ENCODE measurements around the gene PRDX1.
A peak's percentile ranks its signal among the peaks of the same experiment; 100 is the strongest.
"Not testable (repeated sequence)": the region's sequence is repeated elsewhere in the genome, so short reads cannot be mapped to it uniquely, and the experiment has no call there.

The PRDX1 gene

GRCh38 chr1:45545553-45546310 is 24.0 kb upstream of the PRDX1 start:
- Mint-ChIP-seq H3K4me3 (peak overlapping the region; percentile 48 to 76), H3K27ac (peak overlapping the region; percentile 91), H3K4me1 (peaks cover 47 to 59% of the 10 kb centered on the region in 2 donors), H3K9me3 (peaks cover 0 to 3% of the 10 kb centered on the region in 2 donors), H3K27me3 (no peaks in the 10 kb centered on the region), H3K36me3 (peaks cover 0 to 1% of the 10 kb centered on the region in 2 donors)
- peak; percentile 21 for DNase-seq
- peak in 1 of 2 donors; percentile 20 for ATAC-seq (replicated peaks)

DNA sequence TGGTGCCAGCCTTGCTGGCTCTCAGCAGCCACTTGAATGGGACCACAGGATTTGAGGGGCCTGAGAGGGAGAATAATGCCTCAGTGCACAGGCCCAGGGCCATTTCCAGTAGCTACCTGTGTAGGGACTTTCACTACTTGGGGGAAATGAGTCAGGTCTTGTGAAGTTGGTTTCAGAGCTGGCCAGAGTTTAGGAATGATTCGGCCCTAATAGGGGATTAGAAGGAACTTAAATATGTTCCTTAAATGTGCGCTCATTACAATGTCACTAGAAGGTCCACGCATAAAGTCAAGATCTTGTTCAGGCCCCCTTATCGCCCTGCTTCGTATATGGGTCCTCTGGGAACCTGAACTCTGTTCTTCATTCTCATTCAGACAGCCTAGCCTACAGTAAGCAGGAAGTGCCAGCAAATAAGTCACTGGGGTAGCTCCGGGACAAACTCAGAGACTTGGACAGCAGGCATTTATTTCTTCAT is 23.4 kb upstream of the PRDX1 start:
- Mint-ChIP-seq H3K4me1 (peaks cover 50 to 65% of the 10 kb centered on the region in 2 donors), H3K36me3 (peaks cover 0 to 2% of the 10 kb centered on the region in 2 donors)
- peak; percentile 68 to 70 for ATAC-seq (replicated peaks)

GRCh38 chr1:45544530-45544929 is 22.8 kb upstream of the PRDX1 start:
- Mint-ChIP-seq H3K4me1 (peaks cover 50 to 70% of the 10 kb centered on the region in 2 donors), H3K9me3 (peaks cover 0 to 3% of the 10 kb centered on the region in 2 donors), H3K36me3 (peaks cover 0 to 2% of the 10 kb centered on the region in 2 donors), H3K4me3 (peak overlapping the region; percentile 48 to 76), H3K27me3 (no peaks in the 10 kb centered on the region), H3K27ac (peak overlapping the region; percentile 96)
- no peak for ATAC-seq (replicated peaks)
- DNase-seq, result no peak

More for the DNA sequence above, 23.4 kb upstream of the PRDX1 start:
- H3K27me3 Mint-ChIP-seq, result no peaks in the 10 kb centered on the region
- peaks cover 0 to 3% of the 10 kb centered on the region in 2 donors for H3K9me3 Mint-ChIP-seq
- H3K27ac Mint-ChIP-seq, result peak overlapping the region; percentile 91
- H3K4me3 Mint-ChIP-seq, result peak overlapping the region; percentile 48 to 76
- DNase-seq, result peak; percentile 59

GRCh38 chr1:45543581-45544417 is 22.1 kb upstream of the PRDX1 start:
- Mint-ChIP-seq H3K27me3 (no peaks in the 10 kb centered on the region), H3K9me3 (peaks cover 0 to 3% of the 10 kb centered on the region in 2 donors), H3K4me3 (peak overlapping the region; percentile 40 to 72), H3K36me3 (peaks cover 0 to 2% of the 10 kb centered on the region in 2 donors), H3K4me1 (peaks cover 47 to 70% of the 10 kb centered on the region in 2 donors), H3K27ac (peak overlapping the region; percentile 96)
- ATAC-seq (replicated peaks), result peak; percentile 76 to 87
- peak; percentile 84 for DNase-seq

GRCh38 chr1:45542591-45542990 is 20.9 kb upstream of the PRDX1 start:
- no peak overlapping the region for H3K4me3 Mint-ChIP-seq
- H3K4me1 Mint-ChIP-seq, result peaks cover 47 to 70% of the 10 kb centered on the region in 2 donors
- peaks cover 0 to 3% of the 10 kb centered on the region in 2 donors for H3K9me3 Mint-ChIP-seq
- H3K27me3 Mint-ChIP-seq, result no peaks in the 10 kb centered on the region
- peak overlapping the region; percentile 89 for H3K27ac Mint-ChIP-seq
- ATAC-seq (replicated peaks), result no peak
- H3K36me3 Mint-ChIP-seq, result peaks cover 0 to 2% of the 10 kb centered on the region in 2 donors
- no peak for DNase-seq

DNA sequence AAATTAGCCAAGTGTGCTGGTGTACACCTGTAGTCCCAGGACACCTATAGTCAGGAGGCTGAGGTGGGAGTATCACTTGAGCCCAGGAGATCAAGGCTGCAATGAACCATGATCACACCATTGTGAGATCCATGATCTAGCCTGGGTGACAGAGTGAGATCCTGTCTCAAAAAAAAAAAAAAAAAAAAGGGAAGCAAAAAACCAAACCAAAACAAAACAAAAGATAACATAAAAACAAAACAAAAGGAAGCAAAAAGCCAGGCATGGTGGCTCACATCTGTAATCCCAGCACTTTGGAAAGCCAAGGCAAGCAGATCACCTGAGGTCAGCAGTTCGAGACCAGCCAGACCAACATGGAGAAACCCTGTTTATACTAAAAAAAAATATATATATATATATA is 19.5 kb upstream of the PRDX1 start:
- peaks cover 45 to 64% of the 10 kb centered on the region in 2 donors for H3K4me1 Mint-ChIP-seq
- ATAC-seq (replicated peaks) (no peak), DNase-seq (no peak)
- H3K9me3 Mint-ChIP-seq, result no peaks in the 10 kb centered on the region
- H3K27ac Mint-ChIP-seq, result peak overlapping the region; percentile 96
- H3K36me3 Mint-ChIP-seq, result peaks cover 0 to 2% of the 10 kb centered on the region in 2 donors
- no peaks in the 10 kb centered on the region for H3K27me3 Mint-ChIP-seq
- H3K4me3 Mint-ChIP-seq, result peak overlapping the region in 1 of 2 donors; percentile 31

GRCh38 chr1:45536886-45537285 is 15.2 kb upstream of the PRDX1 start:
- H3K27ac Mint-ChIP-seq, result no peak overlapping the region
- H3K27me3 Mint-ChIP-seq, result no peaks in the 10 kb centered on the region
- H3K9me3 Mint-ChIP-seq, result no peaks in the 10 kb centered on the region
- peaks cover 15 to 26% of the 10 kb centered on the region in 2 donors for H3K4me1 Mint-ChIP-seq
- peaks cover 0 to 2% of the 10 kb centered on the region in 2 donors for H3K36me3 Mint-ChIP-seq
- ATAC-seq (replicated peaks) (no peak), DNase-seq (no peak)
- no peak overlapping the region for H3K4me3 Mint-ChIP-seq

GRCh38 chr1:45535988-45536766 is 14.5 kb upstream of the PRDX1 start:
- ATAC-seq (replicated peaks) (peak in 1 of 2 donors; percentile 15), DNase-seq (no peak)
- Mint-ChIP-seq H3K27ac (no peak overlapping the region), H3K9me3 (no peaks in the 10 kb centered on the region), H3K4me3 (no peak overlapping the region), H3K4me1 (peaks cover 12 to 19% of the 10 kb centered on the region in 2 donors), H3K36me3 (peaks cover 0 to 3% of the 10 kb centered on the region in 2 donors), H3K27me3 (no peaks in the 10 kb centered on the region)

DNA sequence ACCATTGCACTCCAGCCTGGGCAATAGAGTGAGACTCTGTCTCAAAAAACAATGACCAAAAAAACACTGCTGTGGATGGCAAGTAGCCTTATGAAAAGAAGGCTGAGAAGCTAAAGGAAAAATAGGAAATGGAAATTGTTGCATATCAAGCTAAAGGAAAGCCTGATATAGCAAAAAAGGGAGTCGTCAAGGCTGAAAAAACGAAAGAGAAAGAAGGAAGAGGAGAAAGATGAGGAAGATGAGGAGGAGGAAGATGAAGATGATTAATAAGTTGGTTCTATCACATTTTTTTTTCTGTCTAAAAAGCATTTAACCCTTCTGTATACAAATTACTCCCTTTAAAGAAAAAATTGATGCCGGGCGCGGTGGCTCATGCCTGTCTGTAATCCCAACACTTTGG is 10.2 kb upstream of the PRDX1 start:
- H3K4me3 Mint-ChIP-seq, result no peak overlapping the region
- DNase-seq (no peak), ATAC-seq (replicated peaks) (no peak)
- peaks cover 0 to 2% of the 10 kb centered on the region in 2 donors for H3K36me3 Mint-ChIP-seq
- peaks cover 2 to 4% of the 10 kb centered on the region in 2 donors for H3K4me1 Mint-ChIP-seq
- H3K27ac Mint-ChIP-seq, result no peak overlapping the region
- no peaks in the 10 kb centered on the region for H3K9me3 Mint-ChIP-seq
- H3K27me3 Mint-ChIP-seq, result no peaks in the 10 kb centered on the region

DNA sequence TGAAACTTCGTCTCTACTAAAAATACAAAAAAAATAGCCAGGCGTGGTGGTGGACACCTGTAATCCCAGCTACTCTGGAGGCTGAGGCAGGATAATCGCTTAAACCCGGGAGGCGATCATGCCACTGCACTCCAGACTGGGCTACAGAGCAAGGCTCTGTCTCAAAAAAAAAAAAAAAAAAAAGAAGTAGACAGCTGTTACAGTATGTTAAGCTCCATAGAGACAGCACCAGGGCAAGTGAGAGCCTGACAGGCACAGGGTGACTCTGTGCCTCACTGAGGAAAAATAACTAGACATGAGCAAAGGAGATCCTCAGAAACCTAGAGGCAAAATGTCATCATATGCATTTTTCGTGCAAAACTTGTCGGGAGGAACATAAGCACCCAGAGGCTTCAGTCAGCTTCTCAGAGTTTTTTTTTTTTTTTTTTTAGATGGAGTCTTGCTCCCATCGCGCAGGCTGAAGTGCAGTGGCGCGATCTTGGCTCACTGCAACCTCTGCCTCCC is 9.0 kb upstream of the PRDX1 start:
- ATAC-seq (replicated peaks) (no peak), DNase-seq (no peak)
- H3K27me3 Mint-ChIP-seq, result no peaks in the 10 kb centered on the region
- H3K4me1 Mint-ChIP-seq, result peaks cover 3 to 9% of the 10 kb centered on the region in 2 donors
- H3K4me3 Mint-ChIP-seq, result no peak overlapping the region
- H3K9me3 Mint-ChIP-seq, result no peaks in the 10 kb centered on the region
- peaks cover 0 to 2% of the 10 kb centered on the region in 2 donors for H3K36me3 Mint-ChIP-seq
- H3K27ac Mint-ChIP-seq, result no peak overlapping the region

DNA sequence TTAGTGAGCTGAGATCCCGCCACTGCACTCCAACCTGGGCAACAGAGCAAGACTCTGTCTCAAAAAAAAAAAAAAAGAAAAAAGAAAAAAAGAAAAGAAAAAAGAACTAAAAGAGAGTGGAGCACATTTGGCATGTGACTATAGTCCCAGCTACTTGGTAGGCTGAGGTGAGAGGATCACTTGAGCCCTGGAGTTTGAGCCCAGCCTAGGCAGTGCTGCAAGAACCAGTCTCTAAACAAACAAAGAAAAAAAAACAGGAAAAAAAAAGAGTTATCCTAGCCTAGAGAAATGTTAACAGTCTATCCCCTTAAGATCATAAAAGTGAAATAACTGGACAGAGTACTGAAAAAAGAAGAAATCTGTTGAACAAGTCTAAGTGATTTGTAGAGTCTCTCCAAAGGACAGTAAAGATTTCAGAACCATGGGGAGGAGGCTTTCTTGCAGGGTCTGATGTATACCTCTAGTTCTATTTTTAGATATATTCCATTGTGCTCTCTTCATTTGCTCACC is 4.5 kb upstream of the PRDX1 start:
- H3K4me1 Mint-ChIP-seq, result peaks cover 19 to 37% of the 10 kb centered on the region in 2 donors
- H3K36me3 Mint-ChIP-seq, result peaks cover under 1 to 7% of the 10 kb centered on the region in 2 donors
- H3K9me3 Mint-ChIP-seq, result no peaks in the 10 kb centered on the region
- no peaks in the 10 kb centered on the region for H3K27me3 Mint-ChIP-seq
- H3K4me3 Mint-ChIP-seq, result no peak overlapping the region
- H3K27ac Mint-ChIP-seq, result no peak overlapping the region
- no peak for DNase-seq
- ATAC-seq (replicated peaks), result no peak

DNA sequence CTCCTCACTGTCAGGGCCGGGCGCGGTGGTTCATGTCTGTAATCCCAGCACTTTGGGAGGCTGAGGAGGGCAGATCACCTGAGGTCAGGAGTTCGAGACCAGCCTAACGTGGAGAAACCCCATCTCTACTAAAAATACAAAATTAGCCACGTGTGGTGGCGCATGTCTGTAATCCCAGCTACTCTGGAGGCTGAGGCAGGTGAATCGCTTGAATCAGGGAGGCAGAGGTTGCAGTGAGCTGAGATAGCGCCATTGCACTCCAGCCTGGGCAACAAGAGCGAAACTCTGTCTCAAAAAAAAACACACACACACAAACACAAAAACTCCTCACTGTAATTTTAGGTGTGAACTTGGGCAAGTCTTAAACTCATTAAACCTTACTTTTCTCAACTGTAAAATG is 2.3 kb upstream of the PRDX1 start:
- H3K27me3 Mint-ChIP-seq, result not testable (repeated sequence)

DNA sequence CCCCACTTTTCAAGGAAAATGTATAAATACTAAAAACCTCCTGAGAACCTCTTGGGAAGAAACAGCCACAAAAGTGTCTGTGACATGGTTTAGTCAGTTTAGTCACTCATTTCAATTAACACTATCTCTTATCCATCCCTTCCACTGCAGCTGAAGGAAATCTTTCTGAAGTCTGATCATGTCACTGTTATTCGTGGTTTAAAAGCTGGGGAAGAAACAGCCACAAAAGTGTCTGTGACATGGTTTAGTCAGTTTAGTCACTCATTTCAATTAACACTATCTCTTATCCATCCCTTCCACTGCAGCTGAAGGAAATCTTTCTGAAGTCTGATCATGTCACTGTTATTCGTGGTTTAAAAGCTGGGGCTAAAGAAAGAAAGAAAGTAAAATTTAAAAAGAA is 1.8 kb upstream of the PRDX1 start:
- H3K27me3 Mint-ChIP-seq; H3K4me3 Mint-ChIP-seq; H3K9me3 Mint-ChIP-seq; ATAC-seq (replicated peaks); DNase-seq: not testable (repeated sequence)
- peaks cover 24 to 54% of the 10 kb centered on the region in 2 donors for H3K4me1 Mint-ChIP-seq
- peaks cover 4 to 26% of the 10 kb centered on the region in 2 donors for H3K36me3 Mint-ChIP-seq
- H3K27ac Mint-ChIP-seq, result peak overlapping the region; percentile 51

More for the DNA sequence above, 2.3 kb upstream of the PRDX1 start:
- H3K4me3 Mint-ChIP-seq; ATAC-seq (replicated peaks); H3K27ac Mint-ChIP-seq; H3K9me3 Mint-ChIP-seq; DNase-seq: not testable (repeated sequence)
- Mint-ChIP-seq H3K4me1 (peaks cover 21 to 49% of the 10 kb centered on the region in 2 donors), H3K36me3 (peaks cover 4 to 22% of the 10 kb centered on the region in 2 donors)

Data from stimulated activated naive B cell treated with anti-CD40 and anti-IgM and Interleukin-4, amounts not matched to agents 10 μg/mL and 1 μg/mL and 100 μg/mL, for 72 hours (primary cell).